Activated naive CD8-positive, alpha-beta T cell treated with anti-CD3 and anti-CD28 coated beads, Interleukin-2, amount 50 U/mL, for 24 hours (primary cell): ENCODE results near the gene AHCYL1.

Source experiments
- ATAC-seq: fragments of 150-1000 bp; cut with Tn5 transposase; one replicate; pipeline ENCODE4 v1.10.0; 2021
- DNase-seq: peaks from one replicate; pipeline ENCODE4 v3.0.0; 2021
- H3K27ac Mint-ChIP-seq: one replicate; pipeline ENCODE4 v1.8.0; 2021; ENCODE audit warnings: mild to moderate bottlenecking, mixed read lengths
- H3K27me3 Mint-ChIP-seq: one replicate; pipeline ENCODE4 v1.8.0; 2021; ENCODE audit warnings: mixed read lengths
- H3K36me3 Mint-ChIP-seq: one replicate; pipeline ENCODE4 v1.8.0; 2021; ENCODE audit warnings: low read depth, mixed read lengths
- H3K4me1 Mint-ChIP-seq: one replicate; pipeline ENCODE4 v1.8.0; 2021; ENCODE audit warnings: mixed read lengths
- H3K4me3 Mint-ChIP-seq: one replicate; pipeline ENCODE4 v1.8.0; 2021; ENCODE audit warnings: mild to moderate bottlenecking, moderate library complexity, mixed read lengths
- H3K9me3 Mint-ChIP-seq: one replicate; pipeline ENCODE4 v1.8.0; 2021; ENCODE audit warnings: mixed read lengths

The AHCYL1 gene

GRCh38 chr1:109959974-109960744 is 24.4 kb upstream of the AHCYL1 start:
- H3K4me1 Mint-ChIP-seq: no peaks in the 10 kb centered on the region
- DNase-seq (no peak), ATAC-seq (no peak)
- H3K36me3 Mint-ChIP-seq: no peaks in the 10 kb centered on the region
- H3K27me3 Mint-ChIP-seq: peaks cover 4% of the 10 kb centered on the region
- peaks cover 1% of the 10 kb centered on the region for H3K9me3 Mint-ChIP-seq
- H3K4me3 Mint-ChIP-seq: no peak overlapping the region
- H3K27ac Mint-ChIP-seq: no peak overlapping the region

- no peak overlapping the region for H3K27ac Mint-ChIP-seq
- ATAC-seq (no peak), DNase-seq (no peak)
- no peak overlapping the region for H3K4me3 Mint-ChIP-seq
- H3K4me1 Mint-ChIP-seq: no peaks in the 10 kb centered on the region
- H3K36me3 Mint-ChIP-seq: no peaks in the 10 kb centered on the region
- peaks cover 4% of the 10 kb centered on the region for H3K27me3 Mint-ChIP-seq
- H3K9me3 Mint-ChIP-seq: peaks cover 6% of the 10 kb centered on the region
Measured at GRCh38 chr1:109960745-109961094, 23.8 kb upstream of the AHCYL1 start.

- H3K27me3 Mint-ChIP-seq: peaks cover 3% of the 10 kb centered on the region
- H3K9me3 Mint-ChIP-seq: peaks cover 6% of the 10 kb centered on the region
- no peak overlapping the region for H3K27ac Mint-ChIP-seq
- H3K4me1 Mint-ChIP-seq: no peaks in the 10 kb centered on the region
- ATAC-seq: no peak
- H3K4me3 Mint-ChIP-seq: no peak overlapping the region
- DNase-seq: no peak
- no peaks in the 10 kb centered on the region for H3K36me3 Mint-ChIP-seq
Measured at GRCh38 chr1:109963864-109964263, 20.7 kb upstream of the AHCYL1 start.

- no peak overlapping the region for H3K4me3 Mint-ChIP-seq
- ATAC-seq (no peak), DNase-seq (no peak)
- no peaks in the 10 kb centered on the region for H3K36me3 Mint-ChIP-seq
- H3K27ac Mint-ChIP-seq: no peak overlapping the region
- H3K4me1 Mint-ChIP-seq: no peaks in the 10 kb centered on the region
- no peaks in the 10 kb centered on the region for H3K27me3 Mint-ChIP-seq
- peaks cover 6% of the 10 kb centered on the region for H3K9me3 Mint-ChIP-seq
Measured at GRCh38 chr1:109969146-109969829, 15.3 kb upstream of the AHCYL1 start.

- H3K9me3 Mint-ChIP-seq: peaks cover 6% of the 10 kb centered on the region
- H3K27ac Mint-ChIP-seq: no peak overlapping the region
- no peak for ATAC-seq
- H3K27me3 Mint-ChIP-seq: no peaks in the 10 kb centered on the region
- H3K4me1 Mint-ChIP-seq: no peaks in the 10 kb centered on the region
- H3K4me3 Mint-ChIP-seq: no peak overlapping the region
- DNase-seq: no peak
- H3K36me3 Mint-ChIP-seq: no peaks in the 10 kb centered on the region
Measured at GRCh38 chr1:109969907-109970306, 14.7 kb upstream of the AHCYL1 start.

GRCh38 chr1:109971559-109971958 is 13.0 kb upstream of the AHCYL1 start:
- DNase-seq (no peak), ATAC-seq (no peak)
- Mint-ChIP-seq H3K36me3 (no peaks in the 10 kb centered on the region), H3K4me1 (no peaks in the 10 kb centered on the region), H3K9me3 (no peaks in the 10 kb centered on the region), H3K27ac (no peak overlapping the region), H3K27me3 (no peaks in the 10 kb centered on the region), H3K4me3 (no peak overlapping the region)

- no peaks in the 10 kb centered on the region for H3K4me1 Mint-ChIP-seq
- peaks cover 5% of the 10 kb centered on the region for H3K27me3 Mint-ChIP-seq
- H3K27ac Mint-ChIP-seq: no peak overlapping the region
- DNase-seq (no peak), ATAC-seq (no peak)
- no peak overlapping the region for H3K4me3 Mint-ChIP-seq
- H3K9me3 Mint-ChIP-seq: no peaks in the 10 kb centered on the region
- H3K36me3 Mint-ChIP-seq: no peaks in the 10 kb centered on the region
Measured at GRCh38 chr1:109974191-109974590, 10.4 kb upstream of the AHCYL1 start.

GRCh38 chr1:109975718-109976117 is 8.8 kb upstream of the AHCYL1 start:
- H3K4me3 Mint-ChIP-seq: no peak overlapping the region
- no peak for ATAC-seq
- H3K27me3 Mint-ChIP-seq: peaks cover 5% of the 10 kb centered on the region
- no peaks in the 10 kb centered on the region for H3K9me3 Mint-ChIP-seq
- no peaks in the 10 kb centered on the region for H3K36me3 Mint-ChIP-seq
- no peak overlapping the region for H3K27ac Mint-ChIP-seq
- H3K4me1 Mint-ChIP-seq: no peaks in the 10 kb centered on the region
- no peak for DNase-seq

- H3K4me3 Mint-ChIP-seq: no peak overlapping the region
- no peak overlapping the region for H3K27ac Mint-ChIP-seq
- no peaks in the 10 kb centered on the region for H3K4me1 Mint-ChIP-seq
- no peak for ATAC-seq
- DNase-seq: no peak
- peaks cover 5% of the 10 kb centered on the region for H3K27me3 Mint-ChIP-seq
- H3K9me3 Mint-ChIP-seq: no peaks in the 10 kb centered on the region
- no peaks in the 10 kb centered on the region for H3K36me3 Mint-ChIP-seq
Measured at GRCh38 chr1:109976762-109977161, 7.8 kb upstream of the AHCYL1 start.

- H3K27me3 Mint-ChIP-seq: peaks cover 5% of the 10 kb centered on the region
- no peak overlapping the region for H3K27ac Mint-ChIP-seq
- no peak for ATAC-seq
- H3K4me3 Mint-ChIP-seq: no peak overlapping the region
- H3K9me3 Mint-ChIP-seq: no peaks in the 10 kb centered on the region
- H3K36me3 Mint-ChIP-seq: no peaks in the 10 kb centered on the region
- no peak for DNase-seq
- no peaks in the 10 kb centered on the region for H3K4me1 Mint-ChIP-seq
Measured at GRCh38 chr1:109977225-109977624, 7.3 kb upstream of the AHCYL1 start.

GRCh38 chr1:109977657-109978378 is 6.7 kb upstream of the AHCYL1 start:
- H3K27ac Mint-ChIP-seq: no peak overlapping the region
- ATAC-seq (no peak), DNase-seq (no peak)
- no peaks in the 10 kb centered on the region for H3K36me3 Mint-ChIP-seq
- H3K27me3 Mint-ChIP-seq: peaks cover 5% of the 10 kb centered on the region
- H3K4me1 Mint-ChIP-seq: no peaks in the 10 kb centered on the region
- no peak overlapping the region for H3K4me3 Mint-ChIP-seq
- H3K9me3 Mint-ChIP-seq: no peaks in the 10 kb centered on the region

- ATAC-seq: no peak
Measured at GRCh38 chr1:109978761-109979488, 5.6 kb upstream of the AHCYL1 start.

GRCh38 chr1:109979489-109980091 is 5.0 kb upstream of the AHCYL1 start:
- Mint-ChIP-seq H3K27ac (no peak overlapping the region), H3K4me3 (no peak overlapping the region), H3K36me3 (no peaks in the 10 kb centered on the region), H3K9me3 (no peaks in the 10 kb centered on the region), H3K27me3 (peaks cover 5% of the 10 kb centered on the region), H3K4me1 (peaks cover 4% of the 10 kb centered on the region)
- DNase-seq (no peak), ATAC-seq (no peak)

More at GRCh38 chr1:109978761-109979488, 5.6 kb upstream of the AHCYL1 start:
- no peak for DNase-seq
- H3K4me1 Mint-ChIP-seq: no peaks in the 10 kb centered on the region
- no peak overlapping the region for H3K27ac Mint-ChIP-seq
- no peaks in the 10 kb centered on the region for H3K36me3 Mint-ChIP-seq
- peaks cover 5% of the 10 kb centered on the region for H3K27me3 Mint-ChIP-seq
- H3K9me3 Mint-ChIP-seq: no peaks in the 10 kb centered on the region
- H3K4me3 Mint-ChIP-seq: no peak overlapping the region

GRCh38 chr1:109980324-109981003 is 4.1 kb upstream of the AHCYL1 start:
- no peak overlapping the region for H3K4me3 Mint-ChIP-seq
- DNase-seq (peak; percentile 21), ATAC-seq (no peak)
- H3K4me1 Mint-ChIP-seq: peaks cover 9% of the 10 kb centered on the region
- H3K27ac Mint-ChIP-seq: no peak overlapping the region
- H3K9me3 Mint-ChIP-seq: no peaks in the 10 kb centered on the region
- peaks cover 5% of the 10 kb centered on the region for H3K27me3 Mint-ChIP-seq
- peaks cover 3% of the 10 kb centered on the region for H3K36me3 Mint-ChIP-seq
